ENCODE results near the gene URB1. TPM values are rescaled to one million over a fixed set of nuclear protein-coding genes. Genes with fewer than 3 reads are reported as not detected.
"Not testable (repeated sequence)": the region's sequence is repeated elsewhere in the genome, so short reads cannot be mapped to it uniquely, and the experiment has no call there.

Gene URB1
- total and polyA plus RNA-seq, 8 donors, result 11.4 to 15.7 (median 14.2) TPM

GRCh38 chr21:32279377-32279680, 113.5 kb downstream of the URB1 start:
- intact Hi-C loops (cut with DNase I), result no loop called here
- no peak for TF ChIP-seq CTCF (IDR thresholded peaks at IDR 0.05)
- Histone ChIP-seq H3K36me3 (peaks cover 0 to 3% of the 10 kb centered on the region in 2 donors), H3K9me3 (no peaks in the 10 kb centered on the region), H3K27me3 (no peaks in the 10 kb centered on the region), H3K27ac (peak overlapping the region; percentile 22 to 64), H3K4me1 (peaks cover 8 to 23% of the 10 kb centered on the region in 2 donors), H3K4me3 (peak overlapping the region; percentile 84 to 88)
- DNase-seq (no peak), ATAC-seq (no peak)

- intact Hi-C loops (cut with DNase I), result no loop called here
- Histone ChIP-seq H3K4me1 (peaks cover 8 to 23% of the 10 kb centered on the region in 2 donors), H3K9me3 (no peaks in the 10 kb centered on the region), H3K27me3 (no peaks in the 10 kb centered on the region), H3K27ac (peak within 1 kb of the TSS; percentile 22 to 64), H3K4me3 (peak within 1 kb of the TSS; percentile 84 to 88), H3K36me3 (peaks cover 0 to 6% of the 10 kb centered on the region in 2 donors)
- TF ChIP-seq CTCF (IDR thresholded peaks at IDR 0.05), result no peak
- peak; percentile 96 for ATAC-seq
- peak; percentile 93 to 99 (median 96) for DNase-seq
These were observed 114.1 kb downstream of the URB1 start, which contains the start of gene MIS18A for GRCh38 chr21:32278518-32279376. TSS of gene MIS18A (minus strand) at chr21:32279049. CDS start at chr21:32279014, 35 bp downstream.

GRCh38 chr21:32278103-32278502, 114.7 kb downstream of the URB1 start:
- Histone ChIP-seq H3K9me3 (no peaks in the 10 kb centered on the region), H3K4me1 (peaks cover 8 to 23% of the 10 kb centered on the region in 2 donors), H3K36me3 (peaks cover 0 to 8% of the 10 kb centered on the region in 2 donors), H3K4me3 (peak overlapping the region; percentile 84 to 88), H3K27ac (no peak overlapping the region), H3K27me3 (no peaks in the 10 kb centered on the region)
- ATAC-seq (no peak), DNase-seq (no peak)
- intact Hi-C loops (cut with DNase I), result no loop called here
- TF ChIP-seq CTCF (IDR thresholded peaks at IDR 0.05), result no peak

- DNase-seq (no peak), ATAC-seq (no peak)
- no peaks in the 10 kb centered on the region for H3K9me3 ChIP-seq
- peaks cover 8 to 23% of the 10 kb centered on the region in 2 donors for H3K4me1 ChIP-seq
- no peak overlapping the region for H3K4me3 ChIP-seq
- TF ChIP-seq CTCF (IDR thresholded peaks at IDR 0.05), result no peak
- no peaks in the 10 kb centered on the region for H3K27me3 ChIP-seq
- no peak overlapping the region for H3K27ac ChIP-seq
- intact Hi-C loops (cut with DNase I), result no loop called here
- H3K36me3 ChIP-seq, result peaks cover 0 to 8% of the 10 kb centered on the region in 2 donors
These were observed 116.1 kb downstream of the URB1 start for GRCh38 chr21:32276671-32277070.

- Histone ChIP-seq H3K27ac (no peak overlapping the region), H3K4me1 (no peaks in the 10 kb centered on the region), H3K9me3 (no peaks in the 10 kb centered on the region), H3K4me3 (no peak overlapping the region), H3K36me3 (peaks cover 0 to 36% of the 10 kb centered on the region in 2 donors), H3K27me3 (no peaks in the 10 kb centered on the region)
- intact Hi-C loops (cut with DNase I), result no loop called here
- no peak for DNase-seq
- TF ChIP-seq CTCF (IDR thresholded peaks at IDR 0.05), result no peak
- ATAC-seq, result no peak
These were observed 122.1 kb downstream of the URB1 start for GRCh38 chr21:32270748-32271147.

GRCh38 chr21:32265321-32265720, 127.5 kb downstream of the URB1 start:
- not testable (repeated sequence) for H3K27me3 ChIP-seq, DNase-seq, ATAC-seq, H3K4me1 ChIP-seq, H3K9me3 ChIP-seq, H3K4me3 ChIP-seq, H3K27ac ChIP-seq
- peaks cover 0 to 27% of the 10 kb centered on the region in 2 donors for H3K36me3 ChIP-seq
- intact Hi-C loops (cut with DNase I), result loop anchor here in 1 of 2 donors (10.0 kb wide), 1 partner anchor 481 kb away; no protein-coding TSS in a partner anchor
